Activated T-helper 1 cell treated with anti-CD3 and anti-CD28 coated beads, Interleukin-2, amount 50 U/mL, for 16 hours (primary cell): ENCODE measurements around the gene CFAP157.

Experiments
- DNase-seq, 2 donors: peaks; one replicate each; pipeline ENCODE4 v3.0.0-alpha.2; 2020; ENCODE audit warnings: low read depth in 1 of 2, low spot score in 1 of 2

Gene CFAP157

DNA sequence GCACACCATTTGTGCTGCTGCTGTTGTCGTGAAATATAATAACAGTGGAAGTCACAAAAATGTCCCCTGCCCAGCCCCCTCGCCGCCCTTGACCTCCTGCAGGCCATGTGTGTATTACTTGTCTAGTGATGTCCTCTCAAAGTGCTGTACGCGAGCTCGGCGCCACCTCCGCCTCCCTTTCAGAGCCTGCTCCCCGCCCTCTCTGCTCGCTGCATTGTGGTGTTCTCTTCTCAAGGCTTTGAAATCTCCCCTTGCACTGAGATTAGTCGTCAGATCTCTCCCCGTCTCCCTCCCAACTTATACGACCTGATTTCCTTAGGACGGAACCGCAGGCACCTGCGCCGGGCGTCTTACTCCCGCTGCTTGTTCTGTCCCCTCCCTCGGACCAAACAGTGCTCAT is 14.7 kb upstream of the CFAP157 start:
- DNase-seq, result no peak

GRCh38 chr9:127693143-127693542 is 13.6 kb upstream of the CFAP157 start:
- DNase-seq, result no peak

DNA sequence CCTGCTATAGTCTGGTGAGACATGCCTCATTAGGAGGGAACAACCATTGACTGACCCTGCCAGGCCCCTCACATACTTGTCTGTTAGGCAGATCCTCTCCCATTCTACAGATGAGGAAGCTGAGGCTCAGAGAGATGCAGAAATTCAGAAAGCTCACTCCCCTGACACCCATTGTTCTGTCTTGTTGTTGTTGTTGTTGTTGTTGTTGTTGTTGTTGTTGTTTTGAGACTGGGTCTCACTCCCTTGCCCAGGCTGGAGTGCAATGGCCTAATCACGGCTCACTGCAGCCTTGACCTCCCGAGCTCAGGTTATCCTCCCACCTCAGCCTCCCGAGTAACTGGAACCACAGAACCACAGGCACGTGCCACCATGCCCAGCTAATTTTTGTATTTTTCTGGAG is 13.1 kb upstream of the CFAP157 start:
- no peak for DNase-seq

- DNase-seq, result no peak
These were observed 11.7 kb upstream of the CFAP157 start for GRCh38 chr9:127694890-127695720.

- no peak for DNase-seq
These were observed 9.2 kb upstream of the CFAP157 start for GRCh38 chr9:127697575-127697974.

GRCh38 chr9:127698386-127698785 is 8.4 kb upstream of the CFAP157 start:
- DNase-seq, result no peak

GRCh38 chr9:127698985-127699670 is 7.7 kb upstream of the CFAP157 start:
- DNase-seq, result peak; percentile 58 to 74

GRCh38 chr9:127700140-127700539 is 6.6 kb upstream of the CFAP157 start:
- DNase-seq, result no peak

DNA sequence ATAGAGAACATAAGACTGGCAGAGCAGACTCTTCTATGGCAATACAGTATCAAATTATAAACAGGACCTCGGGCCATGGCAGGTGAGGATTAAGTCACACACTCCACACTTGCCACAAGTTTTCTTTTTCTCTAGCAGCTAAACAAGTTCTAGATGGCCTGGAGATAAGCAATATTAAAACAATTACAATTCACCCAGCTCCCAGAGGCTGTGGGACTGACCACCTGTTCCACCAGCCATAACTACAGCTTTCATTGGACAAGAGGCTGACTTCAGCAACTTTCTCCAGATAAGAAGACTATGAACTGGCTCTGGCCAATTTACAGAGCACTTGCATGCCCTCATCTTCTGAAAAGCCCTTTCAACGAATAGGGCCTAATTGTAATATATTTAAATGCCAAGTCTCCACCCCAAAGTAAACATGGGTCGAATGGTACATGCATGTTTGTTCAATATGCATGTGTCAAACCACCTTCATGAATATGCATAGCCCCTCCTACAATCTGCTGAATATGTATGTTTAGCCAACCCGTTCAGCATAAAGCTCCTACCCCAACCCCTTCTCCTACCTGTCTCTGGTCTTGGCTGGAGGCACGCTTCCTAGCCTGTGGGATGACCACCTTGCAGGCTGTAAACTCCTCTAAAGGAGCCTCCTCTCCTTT is 6.1 kb upstream of the CFAP157 start:
- no peak for DNase-seq

DNA sequence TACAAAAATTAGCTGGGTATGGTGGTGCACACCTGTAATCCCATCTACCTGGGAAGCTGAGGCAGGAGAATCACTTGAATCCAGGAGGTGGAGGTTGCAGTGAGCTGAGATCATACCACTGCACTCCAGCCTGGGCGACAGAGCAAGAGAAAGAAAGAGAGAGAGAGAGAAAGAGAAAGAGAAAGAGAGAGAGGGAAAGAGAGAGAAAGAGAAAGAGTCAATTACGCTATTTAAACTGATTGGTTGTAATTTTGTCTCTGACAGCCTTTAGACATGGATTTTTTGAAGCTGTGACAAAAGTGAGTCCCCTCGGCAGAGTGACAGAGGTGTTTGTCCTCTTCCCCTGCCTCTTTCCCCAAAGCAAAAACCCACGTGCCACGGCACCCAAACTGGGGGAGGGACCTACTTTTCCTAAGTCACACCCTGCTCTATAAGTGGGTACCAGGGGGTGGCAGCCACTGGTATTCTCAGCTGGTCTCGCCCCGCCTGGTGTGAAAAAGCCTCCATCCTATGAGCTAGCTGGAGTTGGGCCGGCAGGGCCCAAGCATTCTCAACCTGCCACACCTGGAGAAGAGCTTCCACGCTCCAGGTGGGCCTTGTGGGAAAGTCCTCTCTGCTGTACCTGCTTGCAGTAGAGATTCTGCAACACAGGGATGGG is 3.4 kb upstream of the CFAP157 start:
- DNase-seq, result no peak

DNA sequence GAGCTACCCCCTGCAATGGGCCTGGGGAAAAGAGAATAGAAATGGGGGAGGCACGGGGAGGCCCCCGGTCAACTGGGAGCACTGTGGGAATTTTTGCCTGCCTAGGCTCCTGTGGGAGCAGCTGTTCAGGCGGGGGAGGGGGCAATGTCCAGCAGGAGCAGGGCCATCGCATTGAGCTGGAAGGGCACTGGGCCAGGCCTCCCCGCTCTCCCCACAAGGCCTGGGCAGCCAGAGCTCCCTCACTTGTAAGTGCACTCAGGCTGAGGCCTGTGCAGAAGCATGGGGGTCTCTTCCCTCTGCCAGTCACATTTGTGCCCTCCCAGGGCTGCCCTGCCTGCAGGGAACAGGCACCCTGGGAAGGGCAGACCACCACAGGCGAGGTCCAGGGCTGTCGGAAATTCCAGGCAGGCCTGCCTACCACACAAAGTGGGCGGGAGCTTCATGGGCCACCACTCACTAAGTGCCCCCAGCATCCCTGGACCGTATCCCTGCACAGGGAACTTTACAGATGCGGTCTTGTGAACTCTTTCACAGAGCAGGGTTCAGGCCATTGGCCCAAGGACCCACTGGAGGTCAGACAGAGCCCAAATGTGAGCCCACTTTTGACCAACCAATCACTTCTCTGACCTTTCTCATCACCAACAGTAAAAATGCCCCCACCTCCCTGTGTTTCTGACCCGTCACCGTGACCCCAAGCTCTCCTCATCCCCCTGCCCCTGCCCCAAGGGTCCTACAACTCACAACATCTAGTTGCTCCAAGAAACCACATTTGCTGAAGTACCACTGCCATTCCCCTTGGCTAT is 1.0 kb upstream of the CFAP157 start:
- no peak for DNase-seq

- DNase-seq, result no peak
These were observed 978 bp downstream of the CFAP157 start for GRCh38 chr9:127707766-127708165.

GRCh38 chr9:127708952-127709587 is 2.3 kb downstream of the CFAP157 start:
- no peak for DNase-seq

DNA sequence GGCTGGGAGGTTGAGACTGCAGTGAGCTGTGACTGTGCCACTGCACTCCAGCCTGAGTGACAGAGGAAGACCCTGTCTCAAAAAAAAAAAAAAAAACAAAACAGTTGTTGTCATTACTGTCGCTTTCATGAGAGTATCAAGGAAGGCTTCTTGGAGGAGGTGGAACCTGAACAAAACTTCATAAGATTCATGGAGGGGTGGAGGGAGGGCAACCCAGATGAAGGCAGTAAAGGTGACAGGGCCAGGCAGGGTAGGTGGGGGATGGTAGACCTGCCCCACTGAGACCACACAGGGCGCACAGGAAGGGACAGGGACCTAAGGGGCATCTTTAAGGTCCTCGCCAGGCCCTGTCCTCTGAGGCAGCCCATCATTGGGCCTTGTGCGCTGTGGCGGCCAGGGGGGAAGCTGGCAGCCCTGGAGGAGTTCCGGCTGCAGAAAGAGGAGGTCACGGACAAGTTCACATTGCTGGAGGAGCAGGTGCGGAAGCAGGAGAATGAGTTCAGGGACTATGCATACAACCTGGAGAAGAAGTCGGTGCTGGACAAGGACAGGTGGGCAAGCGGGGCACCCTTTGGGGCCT is 3.5 kb downstream of the CFAP157 start:
- DNase-seq, result no peak

DNA sequence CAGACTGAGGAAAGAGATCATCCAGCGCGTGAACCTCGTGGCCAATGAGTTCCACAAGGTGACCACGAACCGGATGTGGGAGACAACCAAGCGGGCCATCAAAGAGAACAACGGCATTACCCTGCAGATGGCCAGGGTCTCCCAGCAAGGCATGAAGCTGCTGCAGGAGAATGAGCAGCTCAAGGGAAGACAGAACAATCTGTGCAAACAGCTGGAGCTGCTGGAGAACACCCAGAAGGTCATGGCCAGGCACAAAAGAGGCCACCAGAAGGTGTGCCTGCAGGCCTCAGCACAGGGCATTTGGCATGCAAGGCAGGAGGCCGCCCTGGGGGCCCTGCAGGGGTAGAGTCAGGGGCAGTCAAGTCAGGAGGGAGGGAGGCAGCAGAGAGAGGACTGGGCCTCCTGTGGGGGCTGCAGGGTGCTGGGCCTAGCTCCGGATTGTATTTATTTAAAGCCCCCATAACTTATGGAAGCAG is 4.5 kb downstream of the CFAP157 start:
- no peak for DNase-seq

DNA sequence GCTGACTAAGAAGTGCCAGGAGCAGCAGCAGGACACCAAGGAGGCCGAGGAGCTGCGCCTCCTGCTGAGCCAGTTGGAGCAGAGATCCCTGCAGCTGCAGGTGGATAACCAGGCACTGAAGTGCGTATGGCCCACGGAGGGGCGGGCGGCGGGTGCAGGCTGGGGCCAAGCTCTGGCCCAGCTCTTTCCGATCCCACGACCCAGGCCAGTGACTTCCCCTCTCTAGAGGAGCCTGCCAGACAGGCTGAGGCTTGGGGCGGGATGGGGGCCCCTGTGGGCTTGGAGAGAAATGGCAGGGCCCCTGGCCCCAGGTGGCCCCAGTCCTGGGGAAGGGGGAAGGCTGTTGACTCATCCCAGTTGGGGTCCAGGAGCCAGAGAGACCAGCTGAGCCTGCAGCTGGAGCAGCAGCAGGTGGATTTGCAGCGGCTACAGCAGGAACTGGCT is 5.1 kb downstream of the CFAP157 start:
- no peak for DNase-seq

- no peak for DNase-seq
These were observed 5.6 kb downstream of the CFAP157 start for GRCh38 chr9:127712371-127712770.

GRCh38 chr9:127712867-127713266 is 6.1 kb downstream of the CFAP157 start:
- DNase-seq, result no peak

DNA sequence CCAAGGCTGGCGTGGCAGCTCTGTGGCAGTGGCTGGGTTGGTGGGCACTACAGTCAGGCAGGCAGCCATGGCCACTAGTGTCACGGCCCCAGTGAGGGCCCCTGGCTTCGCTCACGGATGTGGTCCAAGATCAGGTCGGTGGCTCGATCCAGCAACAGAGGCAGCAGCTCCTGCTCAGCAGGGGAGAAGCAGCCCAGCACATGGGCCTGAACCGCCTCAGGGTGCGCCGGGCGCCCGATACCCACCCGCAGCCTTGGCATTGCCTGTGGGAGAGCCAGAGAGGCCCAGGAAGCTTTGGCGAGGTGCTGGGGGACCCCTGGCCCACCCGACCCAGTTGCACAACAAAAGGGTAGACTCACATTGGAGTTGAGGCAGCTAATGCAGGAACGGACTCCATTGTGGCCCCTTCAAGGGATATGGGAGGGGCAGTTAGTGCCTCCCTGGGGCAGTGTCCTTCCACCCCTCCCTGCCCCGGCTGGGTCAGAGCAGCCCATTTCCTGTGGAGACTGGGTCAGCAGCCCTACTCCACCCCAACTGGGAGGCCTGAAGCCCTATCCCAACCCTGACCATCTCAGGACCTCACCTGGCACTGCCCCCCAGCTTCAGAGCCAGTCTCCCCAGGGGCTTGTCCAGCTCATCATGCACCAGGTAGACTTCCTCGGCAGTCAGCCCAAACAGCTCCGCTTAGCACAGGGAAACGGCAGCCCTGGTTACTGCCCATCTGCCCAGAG is 7.4 kb downstream of the CFAP157 start:
- DNase-seq, result no peak
